ENCODE data around the gene MMP2. TPM values are rescaled to one million over a fixed set of nuclear protein-coding genes. Genes with fewer than 3 reads are reported as not detected.

Gene MMP2
- total and polyA plus RNA-seq, 10 of the 15 experiments (the other 5 are each of a cell fraction or from before 2014, with no cell fraction given), result 0.37 to 0.80 (median 0.59) TPM; not detected in 7

GRCh38 chr16:55530316-55530856 is 51.4 kb downstream of the MMP2 start:
- Histone ChIP-seq H4K20me1 (ENCODE audit: control insufficient read depth, insufficient read depth) (no peaks in the 10 kb centered on the region), H3K4me2 (ENCODE audit: control insufficient read depth, insufficient read depth) (no peak overlapping the region), H3K27me3 (replicated peaks in 1 of 2; ENCODE audit: control insufficient read depth in 2 of 2, insufficient read depth in 2 of 2, low read length in 1 of 2) (no peaks in the 10 kb centered on the region), H3K27ac (ENCODE audit: control insufficient read depth, insufficient read depth) (no peak overlapping the region), H3K4me3 (no peak overlapping the region), H3K9me3 (replicated peaks; ENCODE audit: control insufficient read depth, insufficient read depth, low read length) (no peaks in the 10 kb centered on the region), H3K9ac (ENCODE audit: control insufficient read depth, insufficient read depth, low read length) (no peak overlapping the region), H2AFZ (ENCODE audit: control insufficient read depth, low read depth, low read length) (no peak overlapping the region), H3K79me2 (ENCODE audit: control insufficient read depth, insufficient read depth, low read length) (no peaks in the 10 kb centered on the region), H3K4me1 (ENCODE audit: control insufficient read depth, insufficient read depth, low read length) (no peaks in the 10 kb centered on the region), H3K36me3 (ENCODE audit: control insufficient read depth in 2 of 2, insufficient read depth in 2 of 2, low read length in 1 of 2) (no peaks in the 10 kb centered on the region)
- ChIA-PET POLR2A (no interaction called here), CTCF (interaction anchor here (0.7 to 2.2 kb wide), 3 partner anchors 16 to 564 kb away, joined by 3 to 5 read pairs (median 3); no protein-coding TSS in a partner anchor), SMC1A (ENCODE audit: uncharacterized antibody, unreplicated experiment) (no interaction called here), RAD21 (ENCODE audit: unreplicated experiment) (interaction anchor here (1.6 kb wide), 1 partner anchor 66 kb away, joined by 3 read pairs; no protein-coding TSS in a partner anchor)
- WGBS (ENCODE audit: insufficient coverage, insufficient replicate concordance, low lambda C conversion rate, missing lambda C conversion rate), result 25% methylated on average over 1 of the region's 1 CpG
- DNase-seq (ENCODE audit: low read depth, low spot score) (no peak), ATAC-seq (no peak), FAIRE-seq (no peak)
- intact Hi-C loops (cut with micrococcal nuclease; ENCODE audit: unreplicated experiment) (no loop called here), in situ Hi-C loops (cut with MboI) (no loop called here)
- BruUV-seq (replicated peaks), result no TSS peak
- TF ChIP-seq SMC3 (IDR thresholded peaks at IDR 0.05; ENCODE audit: borderline replicate concordance, low read length) (no peak), ZNF274 (IDR thresholded peaks at IDR 0.05; ENCODE audit: insufficient read depth, insufficient read length) (no peak), E2F8 (IDR thresholded peaks at IDR 0.05; ENCODE audit: low read depth, partially characterized antibody) (no peak), WRNIP1 (IDR thresholded peaks at IDR 0.05; ENCODE audit: borderline replicate concordance, low read depth, low read length) (no peak), HSF1 (IDR thresholded peaks at IDR 0.05; ENCODE audit: low read depth, low read length) (no peak), NFYA (IDR thresholded peaks at IDR 0.05; ENCODE audit: borderline replicate concordance, low read depth, low read length) (no peak), BHLHE40 (IDR thresholded peaks at IDR 0.05; ENCODE audit: borderline replicate concordance in 1 of 2, low read depth in 2 of 2, low read length in 1 of 2) (no peak), NKRF (conservative IDR thresholded peaks at IDR 0.05) (no peak), CTCF (IDR thresholded peaks at IDR 0.05 in 2 of 3, conservative IDR thresholded peaks at IDR 0.05 in 1 of 3; ENCODE audit: control insufficient read depth in 2 of 3, extremely low read depth in 1 of 3, insufficient read depth in 1 of 3, low read depth in 3 of 3, low read length in 3 of 3) (no peak), ATF7 (IDR thresholded peaks at IDR 0.05; ENCODE audit: low read depth) (no peak), SMARCA5 (IDR thresholded peaks at IDR 0.05) (no peak), ZBTB33 (IDR thresholded peaks at IDR 0.05) (no peak)

Data from GM12878 (cell line).